ENCODE data around the gene ZNF513. TPM values are rescaled to one million over a fixed set of nuclear protein-coding genes. Genes with fewer than 3 reads are reported as not detected.
A peak's percentile ranks its signal among the peaks of the same experiment; 100 is the strongest.

ZNF513 gene
- total RNA-seq, 2 donors from 2014 or later, result 4.7 to 6.2 TPM

DNA sequence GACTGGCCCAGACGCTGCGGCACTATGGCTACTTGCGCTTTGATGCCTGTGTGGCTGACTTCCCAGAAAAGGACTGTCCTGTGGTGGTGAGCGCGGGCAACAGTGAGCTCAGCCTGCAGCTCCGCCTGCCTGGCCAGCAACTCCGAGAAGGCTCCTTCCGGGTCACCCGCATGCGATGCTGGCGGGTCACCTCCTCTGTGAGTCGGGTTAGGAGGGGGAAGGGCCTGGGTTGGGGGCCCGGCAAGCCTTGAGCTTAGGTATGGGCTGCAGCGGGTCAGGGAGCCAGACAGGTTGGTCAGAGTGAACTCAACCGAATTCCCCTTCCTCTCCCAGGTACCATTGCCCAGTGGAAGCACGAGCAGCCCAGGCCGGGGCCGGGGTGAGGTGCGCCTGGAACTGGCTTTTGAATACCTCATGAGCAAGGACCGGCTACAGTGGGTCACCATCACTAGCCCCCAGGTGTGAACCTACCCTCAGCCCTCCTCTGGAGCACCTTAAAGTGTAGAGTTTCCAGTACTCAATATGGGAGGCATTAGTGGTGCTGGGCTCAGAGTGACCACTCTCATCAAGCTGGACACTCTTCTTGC, 4.9 kb downstream of the ZNF513 start:
- TF ChIP-seq, protein P1, sequence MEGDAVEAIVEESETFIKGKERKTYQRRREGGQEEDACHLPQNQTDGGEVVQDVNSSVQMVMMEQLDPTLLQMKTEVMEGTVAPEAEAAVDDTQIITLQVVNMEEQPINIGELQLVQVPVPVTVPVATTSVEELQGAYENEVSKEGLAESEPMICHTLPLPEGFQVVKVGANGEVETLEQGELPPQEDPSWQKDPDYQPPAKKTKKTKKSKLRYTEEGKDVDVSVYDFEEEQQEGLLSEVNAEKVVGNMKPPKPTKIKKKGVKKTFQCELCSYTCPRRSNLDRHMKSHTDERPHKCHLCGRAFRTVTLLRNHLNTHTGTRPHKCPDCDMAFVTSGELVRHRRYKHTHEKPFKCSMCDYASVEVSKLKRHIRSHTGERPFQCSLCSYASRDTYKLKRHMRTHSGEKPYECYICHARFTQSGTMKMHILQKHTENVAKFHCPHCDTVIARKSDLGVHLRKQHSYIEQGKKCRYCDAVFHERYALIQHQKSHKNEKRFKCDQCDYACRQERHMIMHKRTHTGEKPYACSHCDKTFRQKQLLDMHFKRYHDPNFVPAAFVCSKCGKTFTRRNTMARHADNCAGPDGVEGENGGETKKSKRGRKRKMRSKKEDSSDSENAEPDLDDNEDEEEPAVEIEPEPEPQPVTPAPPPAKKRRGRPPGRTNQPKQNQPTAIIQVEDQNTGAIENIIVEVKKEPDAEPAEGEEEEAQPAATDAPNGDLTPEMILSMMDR (IDR thresholded peaks at IDR 0.05), result no peak
- no peak overlapping the region for H3K27ac ChIP-seq
- H3K4me1 ChIP-seq, result peaks cover 0 to 49% of the 10 kb centered on the region in 2 donors

DNA sequence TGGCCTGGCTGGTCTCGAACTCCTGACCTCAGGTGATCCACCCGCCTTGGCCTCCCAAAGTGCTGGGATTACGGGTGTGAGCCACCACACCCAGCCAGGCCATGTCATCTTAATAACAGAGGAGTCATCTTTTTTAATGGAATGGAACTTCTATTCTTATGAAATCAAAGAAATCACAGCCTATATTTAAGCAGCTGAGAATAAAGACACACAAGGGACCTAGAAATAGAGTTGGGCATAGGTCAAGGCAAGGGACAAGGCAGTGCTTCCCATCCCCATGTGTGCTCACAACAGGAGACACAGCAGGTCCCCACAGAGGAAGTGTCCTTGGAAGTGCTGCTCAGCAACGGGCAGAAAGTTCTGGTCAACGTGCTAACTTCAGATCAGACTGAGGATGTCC, 7.0 kb downstream of the ZNF513 start:
- TF ChIP-seq, protein P1 (IDR thresholded peaks at IDR 0.05), result no peak
- no peak overlapping the region for H3K4me3 ChIP-seq
- no peak for DNase-seq (ENCODE audit: low spot score)
- H3K9me3 ChIP-seq, result no peaks in the 10 kb centered on the region
- no peaks in the 10 kb centered on the region for H3K27me3 ChIP-seq
- peaks cover 47% of the 10 kb centered on the region for H3K36me3 ChIP-seq
- peaks cover 5 to 44% of the 10 kb centered on the region in 2 donors for H3K4me1 ChIP-seq
- no peak overlapping the region for H3K27ac ChIP-seq

More for the DNA sequence above, 4.9 kb downstream of the ZNF513 start:
- no peaks in the 10 kb centered on the region for H3K9me3 ChIP-seq
- peaks cover 48% of the 10 kb centered on the region for H3K36me3 ChIP-seq
- no peaks in the 10 kb centered on the region for H3K27me3 ChIP-seq
- DNase-seq (ENCODE audit: low spot score), result no peak
- H3K4me3 ChIP-seq, result no peak overlapping the region

DNA sequence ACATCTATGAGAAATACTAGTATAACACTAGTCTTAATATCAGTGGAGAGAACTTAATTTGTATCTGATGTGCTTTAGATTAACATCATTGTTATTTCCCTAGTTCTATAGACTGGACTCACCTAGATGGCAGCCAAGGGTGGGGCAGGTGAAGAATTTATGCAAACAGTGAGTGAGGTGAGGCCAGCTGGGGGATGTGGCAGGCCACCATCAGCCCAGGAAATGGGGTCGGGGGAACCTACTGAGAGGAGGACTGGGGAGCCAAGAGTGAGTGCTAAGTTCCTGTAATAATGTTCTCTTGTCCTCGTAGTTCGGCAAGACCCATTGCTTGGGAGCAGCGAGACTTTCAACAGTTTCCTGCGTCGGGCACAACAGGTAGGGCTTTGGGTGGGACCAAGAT, 7.6 kb downstream of the ZNF513 start:
- no peak overlapping the region for H3K27ac ChIP-seq
- peaks cover 48% of the 10 kb centered on the region for H3K36me3 ChIP-seq
- H3K9me3 ChIP-seq, result no peaks in the 10 kb centered on the region
- no peaks in the 10 kb centered on the region for H3K27me3 ChIP-seq
- TF ChIP-seq, protein P1 (IDR thresholded peaks at IDR 0.05), result no peak
- DNase-seq (ENCODE audit: low spot score), result no peak
- no peak overlapping the region for H3K4me3 ChIP-seq
- peaks cover 5 to 37% of the 10 kb centered on the region in 2 donors for H3K4me1 ChIP-seq

DNA sequence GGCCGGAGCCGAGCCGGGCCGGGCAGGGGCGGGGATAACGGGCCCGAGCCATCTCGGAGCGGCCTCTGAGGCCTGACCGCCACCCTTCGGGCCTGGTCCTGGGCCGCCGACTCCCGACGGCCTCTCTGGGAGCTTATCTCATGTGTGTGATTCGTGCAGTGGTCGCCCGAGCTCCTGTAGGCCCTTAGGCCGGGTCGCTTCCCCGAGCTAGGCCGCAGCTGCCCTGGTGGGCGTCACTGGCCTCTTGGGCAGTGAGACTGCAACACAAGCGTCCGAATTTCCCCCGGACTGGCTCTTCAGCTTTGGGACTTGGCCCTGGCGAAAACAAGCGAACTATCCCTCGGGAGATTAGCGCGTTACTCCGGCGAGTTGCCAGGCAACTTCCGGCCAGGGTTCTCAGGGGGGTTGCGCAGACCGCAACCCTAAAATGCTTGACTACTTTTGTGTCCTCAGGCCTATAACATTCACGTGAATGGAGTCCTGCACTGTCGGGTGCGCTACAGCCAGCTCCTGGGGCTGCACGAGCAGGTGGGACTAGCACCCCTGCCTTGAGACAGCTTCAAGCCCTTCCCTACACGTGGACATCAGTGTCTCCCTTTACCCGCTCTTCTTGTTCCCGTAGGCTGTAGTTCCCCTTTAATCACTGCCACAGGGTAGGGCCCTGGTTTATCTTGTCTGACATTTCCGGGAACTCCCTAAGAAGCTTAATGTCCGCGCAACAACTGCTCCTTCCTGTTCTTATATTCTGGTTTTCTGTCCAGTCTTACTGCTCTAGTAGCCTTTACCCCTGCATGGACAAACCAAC, 9.5 kb downstream of the ZNF513 start:
- Histone ChIP-seq H3K36me3 (peaks cover 53% of the 10 kb centered on the region), H3K27me3 (no peaks in the 10 kb centered on the region), H3K9me3 (no peaks in the 10 kb centered on the region), H3K4me1 (peaks cover 5 to 31% of the 10 kb centered on the region in 2 donors), H3K27ac (peak overlapping the region; percentile 93 to 95), H3K4me3 (peak overlapping the region; percentile 91 to 99)
- TF ChIP-seq, protein P1 (IDR thresholded peaks at IDR 0.05), result no peak
- no peak for DNase-seq (ENCODE audit: low spot score)

DNA sequence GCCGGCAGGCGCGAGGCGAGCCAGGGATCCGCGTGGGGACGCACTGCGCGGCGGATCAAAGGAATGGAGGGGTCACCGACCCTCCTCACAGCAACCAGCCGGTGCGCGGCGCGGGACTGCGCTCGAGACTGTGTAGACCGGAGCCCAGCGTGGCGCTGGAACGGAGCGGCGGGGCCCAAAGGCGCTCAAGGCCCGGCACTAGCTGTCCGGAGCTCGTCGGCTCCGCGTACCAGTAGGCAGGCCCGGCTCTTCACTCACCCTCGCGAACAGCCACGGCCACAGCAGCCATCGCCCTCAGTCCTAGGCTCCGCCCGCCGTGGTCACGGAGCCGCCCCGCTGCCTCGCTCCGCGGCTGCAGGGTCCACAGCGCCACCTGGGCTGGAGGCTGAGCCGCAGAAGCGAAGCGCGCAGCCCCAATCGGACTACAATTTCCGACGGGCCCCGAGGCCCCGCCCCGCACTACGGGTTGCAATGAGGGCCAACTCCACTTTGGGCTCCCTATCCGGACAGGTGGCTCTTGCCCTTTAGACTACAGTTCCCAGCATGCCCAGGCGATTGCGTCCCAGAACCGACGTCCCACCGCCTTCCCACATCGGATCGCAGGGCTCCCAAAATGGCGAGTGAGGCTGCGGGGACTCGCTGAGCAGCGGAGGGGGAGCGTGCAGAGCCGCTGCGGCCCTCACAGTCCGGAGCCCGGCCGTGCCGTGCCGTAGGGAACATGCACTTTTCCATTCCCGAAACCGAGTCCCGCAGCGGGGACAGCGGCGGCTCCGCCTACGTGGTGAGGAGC, 10.3 kb downstream of the ZNF513 start, which contains the start of the genes EIF2B4 and SNX17:
TSS of gene EIF2B4 (minus strand) at position 313 of the 790 bp plus-strand sequence. CDS start at position 289, 24 bp downstream.
TSS of gene SNX17 (plus strand) at position 591 of the 790 bp plus-strand sequence. CDS start at position 719, 128 bp downstream.
- no peaks in the 10 kb centered on the region for H3K9me3 ChIP-seq
- H3K4me1 ChIP-seq, result peaks cover 5 to 31% of the 10 kb centered on the region in 2 donors
- peak; percentile 99 for DNase-seq (ENCODE audit: low spot score)
- H3K36me3 ChIP-seq, result peaks cover 53% of the 10 kb centered on the region
- H3K4me3 ChIP-seq, result peak within 1 kb of the TSS; percentile 91 to 99
- H3K27ac ChIP-seq, result peak within 1 kb of the TSS; percentile 93 to 95
- H3K27me3 ChIP-seq, result no peaks in the 10 kb centered on the region
- TF ChIP-seq, protein P1 (IDR thresholded peaks at IDR 0.05), result peak; percentile 58 to 86
